Muscle of arm (tissue), 14 donors: ENCODE measurements around the gene PLXNA1. TPM values are rescaled to one million over a fixed set of nuclear protein-coding genes. Genes with fewer than 3 reads are reported as not detected.

Experiments
- DNase-seq: peaks from one replicate; pipeline ENCODE4 v3.0.0-alpha.2; 2013
- long read RNA-seq, 11 donors: transcript quantifications; one replicate each; lab custom pipeline, GENCODE V29; 2026
- polyA plus RNA-seq, 12 donors: library from polyadenylated mRNA; unstranded; fragments of 120-200 nt; gene quantifications; one replicate each; pipeline ENCODE4 v1.2.1, GENCODE V29; 2013; ENCODE audit not compliant: insufficient read length in 12 of 12

The PLXNA1 gene
- 10 to 100 TPM in 11 of 12 donors, not detected in 1; 21.9 to 46.8 (median 35.5) TPM for polyA plus RNA-seq
- long read RNA-seq, donor 1: 0 reads
- long read RNA-seq, donor 2: 0 reads
- long read RNA-seq, donor 3: 0 reads
- long read RNA-seq, donor 4: 0 reads
- long read RNA-seq, donor 5, full-length matches to known transcripts: 1 of 1 reads
- long read RNA-seq, donor 5, partial matches to known transcripts: 0 of 1 reads
- long read RNA-seq, donor 5, other reads (novel, unspliced or antisense): 0 of 1 reads
- long read RNA-seq, donor 6: 0 reads
- long read RNA-seq, donor 7: 0 reads
- long read RNA-seq, donor 8, full-length matches to known transcripts: 3 of 3 reads
- long read RNA-seq, donor 8, partial matches to known transcripts: 0 of 3 reads
- long read RNA-seq, donor 8, other reads (novel, unspliced or antisense): 0 of 3 reads
- long read RNA-seq, donor 9: 0 reads
- long read RNA-seq, donor 10: 0 reads
- long read RNA-seq, donor 11, partial matches to known transcripts: 6 of 6 reads
- long read RNA-seq, donor 11, other reads (novel, unspliced or antisense): 0 of 6 reads

- peak; percentile 78 for DNase-seq
Observed at GRCh38 chr3:126982471-126983175, at the start of gene PLXNA1. Gene PLXNA1 (plus strand): TSS chr3:126983115. CDS start chr3:126988594, 5,479 bp downstream.

- no peak for DNase-seq
Observed at GRCh38 chr3:126934031-126934531, 48.8 kb upstream of the PLXNA1 start.

- DNase-seq: no peak
Observed at GRCh38 chr3:126934991-126935390, 47.9 kb upstream of the PLXNA1 start.

DNA sequence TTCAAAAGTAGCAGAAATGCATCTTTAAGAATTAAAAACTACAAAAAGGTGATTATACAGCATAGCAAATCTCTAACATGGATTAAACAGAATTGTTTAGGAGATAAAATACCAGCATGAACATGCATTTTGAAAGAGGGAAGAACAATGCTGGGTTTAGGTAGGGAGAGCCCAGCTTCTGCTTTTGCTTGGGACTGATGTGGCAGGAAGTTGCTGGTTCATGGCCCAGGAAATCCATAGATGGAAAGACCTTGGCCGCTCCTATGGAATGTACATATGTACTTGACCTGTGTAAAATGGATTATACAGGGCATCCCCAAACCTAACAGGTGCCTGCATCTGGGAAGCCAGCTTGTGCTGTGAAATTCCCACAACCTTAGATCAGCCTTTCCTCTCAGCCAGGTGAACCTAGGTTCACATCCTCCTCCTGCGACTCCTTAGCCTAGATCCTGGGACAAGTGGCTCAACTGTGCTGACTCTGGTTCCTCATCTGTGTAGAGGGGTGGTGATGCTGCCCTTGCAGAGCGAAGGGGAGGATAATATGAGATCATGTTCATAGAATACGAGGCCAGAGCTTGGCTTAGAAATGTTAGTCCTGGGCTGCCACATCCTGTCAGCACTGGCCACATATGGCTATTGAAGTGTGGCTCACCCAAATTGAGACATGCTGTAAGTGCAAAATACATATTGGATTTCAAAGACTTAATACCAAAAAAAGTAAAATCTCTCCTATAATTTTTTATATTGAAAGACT lies 47.0 kb upstream of the PLXNA1 start:
- DNase-seq: no peak

- DNase-seq: no peak
Observed at GRCh38 chr3:126936853-126937425, 46.0 kb upstream of the PLXNA1 start.

- DNase-seq: no peak
Observed at GRCh38 chr3:126937533-126937932, 45.4 kb upstream of the PLXNA1 start.

DNA sequence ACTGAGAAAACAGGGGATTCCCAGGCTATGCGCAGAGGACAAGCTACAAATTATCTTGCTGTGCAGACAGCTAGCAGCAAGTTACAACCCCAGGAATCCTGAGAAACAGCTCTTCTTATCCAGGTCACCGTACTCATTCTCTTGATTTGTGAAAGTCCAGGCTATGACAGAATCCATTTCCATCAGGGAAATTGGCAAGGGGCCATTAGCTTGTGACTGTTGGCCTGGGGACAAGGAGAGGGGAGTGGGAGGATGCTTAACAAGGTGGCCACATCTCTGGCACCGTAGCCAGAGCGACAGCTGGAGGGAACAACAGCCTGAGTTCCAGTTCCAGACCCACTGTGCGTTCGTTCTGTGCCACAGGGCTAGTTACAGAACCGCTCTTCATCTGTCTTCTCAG lies 44.9 kb upstream of the PLXNA1 start:
- no peak for DNase-seq

DNA sequence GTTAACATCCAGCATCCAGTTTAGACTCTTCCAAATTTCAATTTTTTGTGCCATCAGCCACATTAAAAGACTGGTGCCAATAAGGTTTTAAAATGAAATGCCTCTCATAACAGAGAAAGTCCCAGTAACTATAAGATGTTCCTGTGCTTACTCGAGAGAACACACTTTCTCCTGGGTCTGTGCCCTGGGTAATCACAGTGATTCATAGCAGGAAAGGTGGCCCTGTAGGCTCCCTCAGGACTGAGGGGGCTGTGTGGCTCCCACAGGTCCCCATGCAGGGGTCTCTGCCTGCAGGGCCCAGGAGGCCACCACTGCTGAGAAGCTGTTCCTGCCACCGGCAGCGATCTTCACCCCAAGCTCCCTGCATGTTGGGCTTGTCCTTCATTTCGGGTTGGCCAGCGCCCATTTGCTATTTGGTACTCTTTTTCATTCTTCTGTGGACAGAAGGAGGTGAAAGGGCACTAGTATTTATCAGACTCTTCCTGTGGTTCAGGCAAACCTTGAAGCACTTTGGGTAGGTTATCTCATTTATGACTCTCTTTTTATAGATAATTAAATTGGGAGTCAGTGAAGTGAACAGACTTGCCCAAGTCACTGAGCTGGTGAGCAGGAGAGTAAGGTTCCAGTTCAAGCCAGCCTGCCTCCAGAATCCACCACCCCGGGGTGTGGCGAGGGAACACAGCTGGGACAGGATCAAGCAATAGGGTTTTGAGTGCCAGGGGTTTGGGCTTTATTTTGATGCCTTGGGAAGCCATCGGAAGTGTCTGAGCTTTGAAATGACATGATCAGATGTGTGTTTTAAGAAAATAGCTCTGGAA lies 44.2 kb upstream of the PLXNA1 start:
- no peak for DNase-seq

GRCh38 chr3:126939338-126939718 lies 43.6 kb upstream of the PLXNA1 start:
- no peak for DNase-seq

GRCh38 chr3:126939733-126940132 lies 43.2 kb upstream of the PLXNA1 start:
- DNase-seq: no peak

DNA sequence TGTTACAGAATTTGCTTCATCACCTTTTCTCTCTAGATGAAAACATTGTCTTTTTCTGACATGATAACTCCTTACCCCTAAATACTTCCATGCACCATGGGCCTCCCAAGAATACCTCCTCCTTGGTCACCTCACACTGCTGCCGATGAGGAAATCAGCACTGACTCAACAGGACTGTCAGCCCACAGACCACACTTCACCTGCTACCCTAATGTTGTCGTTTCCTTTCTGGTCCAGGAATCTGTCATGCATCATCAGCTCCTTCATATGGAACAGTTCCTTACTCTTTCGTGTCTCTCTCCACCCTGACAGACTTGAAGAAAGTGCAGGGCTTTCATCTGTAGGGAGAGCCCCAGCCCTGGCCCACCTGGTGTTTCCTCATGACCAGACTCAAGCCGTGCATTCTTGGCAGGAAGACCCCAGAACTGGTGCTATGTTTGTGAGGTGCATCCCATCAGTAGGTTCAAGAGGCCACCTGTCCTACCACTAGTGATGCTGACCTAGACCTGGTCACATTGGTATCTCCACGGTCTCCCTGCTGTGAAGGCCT lies 41.1 kb upstream of the PLXNA1 start:
- DNase-seq: no peak

GRCh38 chr3:126944089-126944965 lies 38.6 kb upstream of the PLXNA1 start:
- DNase-seq: no peak

- DNase-seq: no peak
Observed at GRCh38 chr3:126945171-126945721, 37.7 kb upstream of the PLXNA1 start.

DNA sequence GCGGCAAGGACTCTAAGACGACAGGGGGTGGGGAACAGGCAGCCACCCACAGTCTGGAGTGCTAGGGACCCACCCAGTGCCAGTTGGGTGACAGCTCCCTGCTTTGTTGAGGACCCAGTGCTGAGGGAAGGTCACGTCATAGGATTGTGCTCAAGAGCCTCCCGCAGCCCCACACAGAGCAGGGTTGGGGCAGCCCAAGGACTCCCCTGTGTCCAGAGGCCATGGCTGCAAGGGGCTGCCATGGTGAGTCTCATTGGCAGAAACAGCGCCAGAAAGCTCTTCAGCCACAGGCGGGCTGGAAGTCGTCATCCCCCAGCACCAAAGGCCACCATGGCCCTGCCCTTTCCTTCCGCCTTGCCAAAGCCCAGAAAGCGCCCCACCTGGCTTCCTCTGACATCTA lies 37.0 kb upstream of the PLXNA1 start:
- DNase-seq: no peak

- no peak for DNase-seq
Observed at GRCh38 chr3:126946405-126946804, 36.5 kb upstream of the PLXNA1 start.

- no peak for DNase-seq
Observed at GRCh38 chr3:126947429-126947828, 35.5 kb upstream of the PLXNA1 start.

GRCh38 chr3:126948980-126949535 lies 33.9 kb upstream of the PLXNA1 start:
- no peak for DNase-seq

DNA sequence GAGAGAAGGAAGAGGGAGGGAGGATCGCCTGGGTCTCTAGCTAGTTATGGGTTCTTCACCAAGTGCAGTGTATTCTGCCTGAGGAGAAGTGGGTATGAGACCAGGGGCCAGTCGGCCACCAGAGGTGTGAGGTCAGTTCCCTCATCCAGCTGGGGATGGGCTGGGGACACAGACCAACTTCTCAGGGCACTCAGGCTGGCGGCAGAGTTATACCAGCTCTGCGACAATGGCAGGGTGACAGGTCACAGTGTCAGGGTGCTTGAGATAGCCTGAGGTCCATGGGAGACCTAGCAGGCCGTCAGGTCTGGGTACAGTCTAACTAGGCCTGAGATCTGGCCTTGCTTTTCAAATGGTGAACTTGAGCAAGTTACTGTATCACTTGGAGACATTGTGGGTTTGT lies 31.4 kb upstream of the PLXNA1 start:
- no peak for DNase-seq
